ENCODE measurements around the gene YLPM1. TPM values are rescaled to one million over a fixed set of nuclear protein-coding genes. Genes with fewer than 3 reads are reported as not detected.
A peak's percentile ranks its signal among the peaks of the same experiment; 100 is the strongest.

Gene YLPM1
- total and polyA plus RNA-seq, 10 of the 15 experiments (the other 5 are each of a cell fraction or from before 2014, with no cell fraction given): 11.1 to 48.2 (median 18.0) TPM

GRCh38 chr14:74762917-74763802 lies at the start of gene YLPM1 (continued):
- TF ChIP-seq ZBTB11 (CRISPR knock-in tag; IDR thresholded peaks at IDR 0.05): no peak
- peak; percentile 34; the same call in 1 of the 2 replicates for TF ChIP-seq MTA3 (IDR thresholded peaks at IDR 0.05; ENCODE audit: borderline replicate concordance, low read length)
- peak; percentile 11; the same call in 1 of the 2 replicates for TF ChIP-seq ZNF592 (IDR thresholded peaks at IDR 0.05)
- TF ChIP-seq, protein P1, sequence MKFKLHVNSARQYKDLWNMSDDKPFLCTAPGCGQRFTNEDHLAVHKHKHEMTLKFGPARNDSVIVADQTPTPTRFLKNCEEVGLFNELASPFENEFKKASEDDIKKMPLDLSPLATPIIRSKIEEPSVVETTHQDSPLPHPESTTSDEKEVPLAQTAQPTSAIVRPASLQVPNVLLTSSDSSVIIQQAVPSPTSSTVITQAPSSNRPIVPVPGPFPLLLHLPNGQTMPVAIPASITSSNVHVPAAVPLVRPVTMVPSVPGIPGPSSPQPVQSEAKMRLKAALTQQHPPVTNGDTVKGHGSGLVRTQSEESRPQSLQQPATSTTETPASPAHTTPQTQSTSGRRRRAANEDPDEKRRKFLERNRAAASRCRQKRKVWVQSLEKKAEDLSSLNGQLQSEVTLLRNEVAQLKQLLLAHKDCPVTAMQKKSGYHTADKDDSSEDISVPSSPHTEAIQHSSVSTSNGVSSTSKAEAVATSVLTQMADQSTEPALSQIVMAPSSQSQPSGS (IDR thresholded peaks at IDR 0.05; ENCODE audit: low read length): no peak
- no peak for TF ChIP-seq SREBF2 (IDR thresholded peaks at IDR 0.05; ENCODE audit: low read length)
- TF ChIP-seq USF2 (IDR thresholded peaks at IDR 0.05; ENCODE audit: borderline replicate concordance, low read depth, low read length): no peak
- TF ChIP-seq GATAD2B (conservative IDR thresholded peaks at IDR 0.05; ENCODE audit: low read depth): peak; percentile 84
- no peak for TF ChIP-seq YBX1 (IDR thresholded peaks at IDR 0.05)
- no peak for TF ChIP-seq ZNF207 (IDR thresholded peaks at IDR 0.05; ENCODE audit: borderline replicate concordance)
- TF ChIP-seq RAD51 (IDR thresholded peaks at IDR 0.05): peak; percentile 52; the same call in 1 of the 2 replicates
- no peak for TF ChIP-seq IKZF2 (IDR thresholded peaks at IDR 0.05)
- peak; percentile 83; the same call in 1 of the 2 replicates for TF ChIP-seq PAX8 (IDR thresholded peaks at IDR 0.05)
- TF ChIP-seq CBX5 (IDR thresholded peaks at IDR 0.05; ENCODE audit: low read depth): no peak; the same call in 1 of the 2 replicates
- TF ChIP-seq MYB (IDR thresholded peaks at IDR 0.05; ENCODE audit: borderline replicate concordance, low read depth, low read length): no peak
- no peak for TF ChIP-seq PAX5 (IDR thresholded peaks at IDR 0.05; ENCODE audit: borderline replicate concordance, low read depth, low read length)
- TF ChIP-seq MEF2A (IDR thresholded peaks at IDR 0.05; ENCODE audit: insufficient read depth, low read depth, low read length): no peak
